ENCODE measurements around the gene GRIFIN. TPM values are rescaled to one million over a fixed set of nuclear protein-coding genes. Genes with fewer than 3 reads are reported as not detected.

Gene GRIFIN
- total and polyA plus RNA-seq, 12 donors: not detected

DNA sequence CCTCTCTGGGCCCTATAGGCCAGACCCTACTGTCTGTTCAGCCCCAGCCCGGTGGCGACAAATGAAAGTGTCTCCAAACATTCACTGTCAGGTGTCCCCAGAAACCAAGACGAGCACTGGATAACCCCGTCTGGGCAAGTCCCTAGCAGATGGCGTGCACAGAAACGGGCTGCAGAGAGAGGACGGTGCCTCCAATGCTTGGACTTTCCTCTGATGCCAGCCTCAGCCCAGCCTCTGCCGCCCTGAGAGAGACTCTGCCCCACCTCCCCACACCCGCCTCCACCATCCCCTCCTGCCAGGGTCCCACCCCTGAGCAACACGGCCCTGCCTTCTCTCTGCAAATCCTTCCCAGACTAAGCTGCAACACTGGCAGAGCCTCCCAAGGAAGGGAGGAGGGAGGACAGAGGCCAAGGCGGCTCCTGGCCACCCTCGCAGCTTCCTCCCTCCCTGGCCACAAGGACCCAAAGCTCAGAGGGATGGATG, 36.0 kb upstream of the GRIFIN start:
- Histone ChIP-seq H3K4me3 (no peak overlapping the region), H3K27me3 (peaks cover 0 to 5% (median 0%) of the 10 kb centered on the region in 7 donors), H3K27ac (peak overlapping the region in 6 of 10 donors; percentile 28 to 87 (median 59)), H3K4me1 (peaks cover 25 to 74% (median 55%) of the 10 kb centered on the region in 9 donors), H3K36me3 (no peaks in the 10 kb centered on the region), H3K9me3 (no peaks in the 10 kb centered on the region)
- DNase-seq: no peak
- intact Hi-C loops (cut with DNase I): no loop called here
- TF ChIP-seq, protein P1, sequence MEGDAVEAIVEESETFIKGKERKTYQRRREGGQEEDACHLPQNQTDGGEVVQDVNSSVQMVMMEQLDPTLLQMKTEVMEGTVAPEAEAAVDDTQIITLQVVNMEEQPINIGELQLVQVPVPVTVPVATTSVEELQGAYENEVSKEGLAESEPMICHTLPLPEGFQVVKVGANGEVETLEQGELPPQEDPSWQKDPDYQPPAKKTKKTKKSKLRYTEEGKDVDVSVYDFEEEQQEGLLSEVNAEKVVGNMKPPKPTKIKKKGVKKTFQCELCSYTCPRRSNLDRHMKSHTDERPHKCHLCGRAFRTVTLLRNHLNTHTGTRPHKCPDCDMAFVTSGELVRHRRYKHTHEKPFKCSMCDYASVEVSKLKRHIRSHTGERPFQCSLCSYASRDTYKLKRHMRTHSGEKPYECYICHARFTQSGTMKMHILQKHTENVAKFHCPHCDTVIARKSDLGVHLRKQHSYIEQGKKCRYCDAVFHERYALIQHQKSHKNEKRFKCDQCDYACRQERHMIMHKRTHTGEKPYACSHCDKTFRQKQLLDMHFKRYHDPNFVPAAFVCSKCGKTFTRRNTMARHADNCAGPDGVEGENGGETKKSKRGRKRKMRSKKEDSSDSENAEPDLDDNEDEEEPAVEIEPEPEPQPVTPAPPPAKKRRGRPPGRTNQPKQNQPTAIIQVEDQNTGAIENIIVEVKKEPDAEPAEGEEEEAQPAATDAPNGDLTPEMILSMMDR (IDR thresholded peaks at IDR 0.05): no peak
- peak in 6 of 8 donors; percentile 6 to 28 (median 19) for ATAC-seq
- 45 to 53% methylated on average over 12 of the region's 12 CpGs for WGBS, 2 donors

DNA sequence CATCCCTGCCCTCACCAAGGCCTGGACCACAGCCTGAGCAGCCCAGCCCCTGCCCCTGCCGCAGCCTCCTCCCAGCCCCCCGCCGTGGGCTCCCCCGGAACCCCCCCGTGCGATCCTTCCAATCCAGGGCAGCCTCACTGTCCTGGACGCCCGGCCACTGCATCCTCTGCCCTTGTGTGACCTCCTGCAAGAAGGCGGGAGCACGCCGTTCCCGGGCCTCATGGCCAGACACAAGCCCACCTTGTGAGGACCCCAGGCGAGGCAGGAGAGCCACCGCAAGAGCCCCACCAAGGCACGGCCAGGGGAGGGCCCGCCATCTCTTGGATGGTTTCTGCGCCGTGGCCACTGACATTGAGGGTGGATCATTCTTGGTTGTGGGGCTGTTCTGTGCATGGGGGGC, 35.6 kb upstream of the GRIFIN start:
- H3K36me3 ChIP-seq: no peaks in the 10 kb centered on the region
- WGBS, 2 donors: 39 to 49% methylated on average over 18 of the region's 18 CpGs
- peak overlapping the region in 2 of 10 donors; percentile 10 to 24 for H3K4me3 ChIP-seq
- DNase-seq: no peak
- TF ChIP-seq, protein P1 (IDR thresholded peaks at IDR 0.05): no peak
- ATAC-seq: peak in 4 of 8 donors; percentile 0 to 1 (median 1)
- intact Hi-C loops (cut with DNase I): no loop called here
- H3K27me3 ChIP-seq: peaks cover 0 to 5% (median 0%) of the 10 kb centered on the region in 7 donors
- peaks cover 25 to 69% (median 55%) of the 10 kb centered on the region in 9 donors for H3K4me1 ChIP-seq
- peak overlapping the region in 7 of 10 donors; percentile 10 to 87 (median 58) for H3K27ac ChIP-seq
- no peaks in the 10 kb centered on the region for H3K9me3 ChIP-seq

DNA sequence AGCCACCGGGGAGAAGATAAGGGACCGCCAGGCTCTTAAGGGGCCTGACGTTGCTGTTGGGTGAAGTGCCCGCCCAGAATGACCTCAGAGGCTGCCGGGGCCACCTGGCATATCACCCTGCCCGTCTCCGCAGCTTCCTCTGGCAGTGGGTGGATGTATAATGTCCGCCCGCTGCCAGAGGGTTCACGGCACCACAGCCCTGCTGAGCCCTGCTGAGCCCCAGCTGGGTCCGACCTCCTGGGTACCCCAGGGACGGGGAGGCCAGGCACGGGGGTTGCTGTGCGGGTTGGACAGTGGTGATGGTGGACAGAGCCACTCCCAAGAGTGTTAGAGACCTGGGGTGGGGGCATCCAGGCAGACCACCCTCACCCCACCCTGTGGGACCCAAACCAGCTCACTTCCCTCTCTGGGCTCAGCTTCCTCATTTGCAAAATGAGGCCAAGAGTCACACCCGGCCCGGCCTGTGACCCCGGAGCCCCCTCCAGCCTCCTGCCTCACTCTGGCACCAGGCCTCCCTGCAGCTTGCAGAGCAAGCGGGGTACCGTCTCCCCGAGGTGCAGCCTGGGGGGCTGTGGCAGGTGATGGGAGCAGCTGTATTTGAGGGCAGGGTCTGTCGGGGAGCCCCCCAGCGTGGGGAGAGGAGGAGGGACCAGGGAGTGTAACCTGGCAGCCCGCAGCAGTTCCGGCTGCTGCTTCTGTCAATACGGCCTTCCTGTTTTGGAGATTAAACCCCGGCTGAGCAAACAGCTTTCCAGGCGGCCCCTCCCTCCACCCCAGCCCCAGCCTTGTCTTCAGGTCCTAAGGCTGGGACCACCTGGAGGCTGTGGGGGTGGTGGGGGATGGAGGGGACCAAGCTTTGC, 34.9 kb upstream of the GRIFIN start:
- intact Hi-C loops (cut with DNase I): no loop called here

More for the DNA sequence above, 34.9 kb upstream of the GRIFIN start:
- ATAC-seq (peak; percentile 6 to 47 (median 25)), DNase-seq (no peak)
- peaks cover 25 to 63% (median 55%) of the 10 kb centered on the region in 9 donors for H3K4me1 ChIP-seq
- TF ChIP-seq, protein P1 (IDR thresholded peaks at IDR 0.05): no peak
- WGBS, 2 donors: 57 to 61% methylated on average over 27 of the region's 27 CpGs
- H3K9me3 ChIP-seq: no peaks in the 10 kb centered on the region
- H3K4me3 ChIP-seq: peak overlapping the region in 2 of 10 donors; percentile 10 to 24
- peaks cover 0 to 5% (median 0%) of the 10 kb centered on the region in 7 donors for H3K27me3 ChIP-seq
- H3K27ac ChIP-seq: peak overlapping the region in 7 of 10 donors; percentile 10 to 87 (median 60)
- no peaks in the 10 kb centered on the region for H3K36me3 ChIP-seq

All from heart right ventricle (tissue), 16 donors.